EH (cell line): Measurements from ENCODE around the gene SCUBE1.
"Not testable (repeated sequence)": the region's sequence is repeated elsewhere in the genome, so short reads cannot be mapped to it uniquely, and the experiment has no call there.

Experiments used
- DNase-seq: peaks from one replicate; pipeline ENCODE4 v3.0.0-alpha.2; 2015; ENCODE audit warnings: low read depth

Gene SCUBE1

GRCh38 chr22:43356881-43357280 lies 13.7 kb upstream of the SCUBE1 start:
- no peak for DNase-seq

GRCh38 chr22:43355688-43356087 lies 12.5 kb upstream of the SCUBE1 start:
- not testable (repeated sequence) for DNase-seq

- DNase-seq, result no peak
Measured at GRCh38 chr22:43351966-43352345, 8.8 kb upstream of the SCUBE1 start.

DNA sequence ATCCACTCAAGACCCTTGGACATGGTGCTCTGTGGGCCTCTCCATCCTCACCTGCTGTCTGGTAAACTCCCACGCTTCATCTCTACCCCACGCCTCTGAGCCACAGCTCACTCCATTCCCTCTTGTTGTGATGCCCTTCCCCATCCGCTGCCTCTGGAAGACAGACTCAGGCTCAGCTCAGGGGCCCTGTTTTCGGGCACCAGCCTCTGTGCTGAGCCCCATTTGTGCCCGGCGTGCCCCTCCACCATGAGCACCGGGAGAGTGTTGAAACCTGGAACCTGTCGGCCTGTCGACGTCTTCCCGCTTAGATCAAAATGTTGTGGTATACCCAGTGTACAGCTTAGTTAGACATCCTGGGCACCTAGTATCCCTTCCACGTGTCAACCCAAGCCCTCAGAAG lies 6.5 kb upstream of the SCUBE1 start:
- DNase-seq, result no peak

GRCh38 chr22:43346521-43346929 lies 3.4 kb upstream of the SCUBE1 start:
- DNase-seq, result peak; percentile 41

DNA sequence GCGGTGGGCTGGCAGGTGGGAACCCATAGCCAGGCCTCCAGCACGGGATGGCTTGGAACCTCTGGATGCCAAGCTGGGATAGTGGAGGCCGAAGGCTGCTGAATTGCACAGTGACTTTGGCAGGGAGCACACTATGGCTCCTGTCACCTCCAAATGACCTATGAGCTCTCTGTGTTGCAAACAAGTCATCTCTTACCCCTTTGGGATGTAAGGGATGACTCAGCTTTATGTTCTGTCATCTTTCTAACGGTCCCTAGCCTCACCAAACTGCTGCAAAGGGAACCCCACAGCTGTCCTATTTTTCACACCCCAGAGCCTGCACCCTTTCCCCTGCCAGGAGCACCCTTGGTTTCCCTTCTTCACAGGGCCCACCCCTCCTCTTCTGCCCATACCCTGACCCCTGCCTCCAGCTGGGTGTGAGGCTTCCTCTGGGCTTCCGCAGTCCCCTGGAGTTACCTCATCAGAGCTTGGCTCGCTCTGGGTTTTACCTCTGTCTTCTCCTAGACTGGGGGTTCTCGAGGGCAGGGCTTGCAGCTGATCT lies 2.7 kb upstream of the SCUBE1 start:
- DNase-seq, result no peak

- no peak for DNase-seq
Measured at GRCh38 chr22:43345356-43345755, 2.2 kb upstream of the SCUBE1 start.

- no peak for DNase-seq
Measured at GRCh38 chr22:43344520-43344787, 1.3 kb upstream of the SCUBE1 start.

DNA sequence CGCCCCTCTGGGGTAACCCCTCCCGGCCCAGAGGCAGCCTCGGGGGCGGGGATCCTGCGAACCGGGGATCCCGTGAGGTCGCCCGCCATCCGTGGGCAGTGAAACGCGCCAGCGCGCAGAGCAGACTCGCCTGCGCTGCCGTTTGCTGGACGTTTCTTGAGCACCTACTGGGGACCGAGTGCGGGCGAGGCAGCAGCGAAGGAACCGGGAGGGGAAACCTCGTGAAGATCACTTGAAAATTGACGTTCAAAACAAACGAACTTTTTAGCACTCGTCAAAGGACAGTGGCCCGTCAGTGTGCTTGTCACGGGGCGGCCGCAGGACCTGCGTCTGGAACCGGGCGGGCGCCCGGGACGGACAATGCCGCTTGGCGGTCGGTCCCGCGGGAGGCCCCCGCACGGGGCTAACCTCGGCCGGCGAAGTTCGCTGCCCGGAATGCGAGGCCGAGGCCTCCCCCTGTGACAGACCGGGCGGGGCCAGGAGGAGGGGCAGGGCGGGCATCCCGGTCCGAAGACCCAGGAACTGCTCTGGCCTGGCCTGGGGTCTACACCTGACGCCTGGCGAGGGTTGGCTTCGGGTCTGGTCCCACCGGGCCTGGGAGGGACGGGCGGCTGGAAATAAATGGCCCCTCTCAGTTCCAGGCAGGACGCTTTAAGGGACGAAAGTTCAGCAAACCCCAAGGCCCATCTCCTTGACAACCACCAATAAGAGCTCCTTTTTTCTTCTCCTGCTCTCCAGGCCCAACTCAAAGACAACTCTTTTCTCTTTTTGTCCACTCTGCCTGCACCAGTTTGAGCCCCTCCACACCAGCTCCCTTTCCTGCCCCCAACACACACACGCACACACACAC lies 723 bp upstream of the SCUBE1 start:
- DNase-seq, result no peak

DNA sequence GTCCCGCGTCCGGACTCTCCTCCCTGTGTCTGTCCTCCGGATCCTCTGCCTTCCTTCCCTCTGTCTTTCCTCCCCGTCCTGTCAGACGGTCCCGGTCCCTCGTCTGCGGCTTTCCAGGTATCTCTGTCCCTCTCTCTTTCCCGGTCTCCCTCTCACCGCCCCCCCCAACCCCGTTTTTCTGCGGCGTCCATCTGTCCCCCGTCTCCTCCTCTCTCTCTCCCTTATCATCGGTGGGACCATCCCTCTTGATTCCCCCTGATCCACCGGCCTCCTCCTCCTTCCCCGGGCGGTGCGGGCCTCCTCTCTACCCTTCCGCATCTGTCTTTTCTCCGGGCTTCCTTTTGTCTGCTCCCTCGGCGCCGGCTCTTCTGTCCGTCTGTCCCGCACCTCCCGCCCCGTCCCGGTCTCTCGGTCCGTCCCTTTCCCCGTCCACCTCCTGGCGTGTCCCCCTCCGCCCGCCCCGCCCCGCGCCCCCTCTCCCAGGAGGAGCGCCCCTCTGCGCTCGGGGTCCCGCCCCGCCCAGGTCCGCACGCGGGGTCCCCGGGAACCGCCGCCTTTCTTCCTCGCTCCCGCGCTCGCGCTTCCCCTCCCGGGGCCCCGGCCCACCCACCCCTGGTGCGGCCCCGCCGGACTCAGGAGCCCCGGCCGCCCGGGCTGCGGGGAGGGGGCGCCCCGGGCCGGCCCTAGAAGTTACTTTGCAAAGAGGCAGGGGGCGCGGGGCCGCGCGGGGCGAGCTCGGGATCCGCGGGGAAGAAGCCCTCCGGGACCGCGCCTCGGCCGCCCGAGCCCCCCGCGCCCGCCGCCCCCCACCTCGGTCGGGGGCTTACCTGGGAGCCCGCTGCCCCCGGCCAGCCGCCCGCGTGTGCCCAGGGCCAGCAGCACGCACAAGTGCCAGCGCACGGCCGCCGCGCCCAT lies 568 bp downstream of the SCUBE1 start:
- no peak for DNase-seq

DNA sequence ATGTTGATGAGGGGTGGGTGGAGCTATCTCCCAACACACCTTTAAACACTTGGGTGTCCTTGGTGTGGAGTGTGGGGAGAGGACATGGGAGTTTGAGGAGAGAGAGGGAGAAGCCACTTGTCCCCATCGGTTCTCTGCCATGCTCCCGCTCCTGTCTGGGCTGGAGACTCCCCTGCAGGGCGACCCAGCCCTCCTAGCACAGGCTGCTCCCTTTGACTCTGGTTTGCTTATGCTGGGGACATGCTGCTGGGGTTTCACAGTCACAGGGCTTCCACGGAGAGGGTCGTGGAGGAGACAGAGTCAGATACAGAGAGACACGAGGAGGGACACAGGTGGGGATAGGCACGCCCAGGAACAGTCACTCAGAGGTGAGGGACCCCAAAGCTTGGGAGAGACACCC lies 1.6 kb downstream of the SCUBE1 start:
- no peak for DNase-seq

- DNase-seq, result no peak
Measured at GRCh38 chr22:43338766-43339345, 4.3 kb downstream of the SCUBE1 start.

DNA sequence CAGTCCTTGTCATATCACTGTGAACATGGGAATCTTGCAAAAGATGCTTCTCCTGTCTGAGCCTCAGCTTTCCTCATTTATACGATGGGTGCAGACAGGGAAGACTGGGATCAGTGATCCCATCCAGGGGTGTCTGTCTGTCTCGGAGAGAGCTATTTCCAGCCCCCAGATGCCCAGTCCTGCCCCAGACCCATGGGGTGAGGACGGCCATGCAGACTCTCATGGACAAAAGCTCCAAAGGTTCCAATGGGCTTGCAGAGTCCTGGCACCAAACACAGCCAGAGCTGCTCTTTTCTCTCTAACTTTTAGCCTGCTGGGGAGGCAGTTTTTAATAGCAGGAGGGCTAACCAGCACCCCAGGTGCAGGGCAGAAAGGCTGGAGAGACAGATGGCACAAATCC lies 5.2 kb downstream of the SCUBE1 start:
- DNase-seq, result no peak

GRCh38 chr22:43337385-43337784 lies 5.8 kb downstream of the SCUBE1 start:
- no peak for DNase-seq

DNA sequence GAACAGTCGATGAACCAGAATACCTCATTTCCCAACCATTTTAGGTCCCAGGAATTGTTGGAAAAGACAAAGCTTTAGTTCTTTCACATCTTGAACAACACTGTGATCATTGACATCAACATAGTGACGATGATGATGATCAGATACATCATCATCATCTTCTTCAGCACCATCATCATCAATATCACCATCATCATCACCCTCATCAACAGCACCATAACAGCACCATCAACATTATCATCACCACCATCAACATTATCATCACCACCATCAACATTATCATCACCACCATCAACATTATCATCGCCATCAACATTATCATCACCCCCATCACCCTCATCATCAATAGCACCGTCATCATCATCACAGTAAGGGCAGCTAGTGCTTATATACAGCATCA lies 8.8 kb downstream of the SCUBE1 start:
- DNase-seq, result no peak

DNA sequence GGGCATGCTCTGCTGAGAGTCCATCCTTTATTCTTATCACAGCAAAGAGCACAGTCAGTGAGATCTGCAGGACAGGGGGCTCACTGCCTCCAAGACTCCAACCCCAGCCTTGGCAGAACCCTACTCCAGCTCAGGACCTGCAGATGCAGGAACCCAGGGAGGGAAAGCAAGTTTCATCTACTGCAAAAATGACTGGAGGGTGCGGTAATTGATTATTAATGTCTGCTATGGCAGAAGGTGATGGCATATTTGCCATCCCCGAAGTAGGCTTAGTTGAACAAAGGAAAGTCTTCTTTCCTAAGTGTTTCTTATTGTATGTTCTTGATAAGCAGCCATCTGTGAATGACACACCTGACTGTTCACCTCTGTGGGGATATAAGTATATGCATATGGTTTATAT lies 9.2 kb downstream of the SCUBE1 start:
- DNase-seq, result no peak

- DNase-seq, result no peak
Measured at GRCh38 chr22:43333156-43333555, 10.0 kb downstream of the SCUBE1 start.

DNA sequence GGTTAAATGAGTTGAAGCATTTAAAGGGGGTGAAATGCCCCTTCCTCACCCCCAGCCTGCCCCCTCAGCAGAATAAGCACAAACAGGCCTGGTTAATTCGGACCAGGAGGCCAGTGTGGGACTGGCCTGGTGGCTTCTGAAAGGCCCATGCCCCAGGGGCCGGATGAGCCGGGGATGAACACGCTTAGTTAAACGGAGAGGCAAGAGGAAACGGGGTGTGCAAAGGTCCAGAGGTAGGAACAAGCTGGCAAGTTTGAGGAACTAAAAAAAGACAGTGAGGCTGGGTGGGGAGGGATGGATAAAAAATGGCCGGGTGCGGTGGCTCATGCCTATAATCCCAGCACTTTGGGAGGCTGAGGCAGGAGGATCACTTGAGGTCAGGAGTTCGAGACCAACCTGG lies 11.5 kb downstream of the SCUBE1 start:
- DNase-seq, result no peak

DNA sequence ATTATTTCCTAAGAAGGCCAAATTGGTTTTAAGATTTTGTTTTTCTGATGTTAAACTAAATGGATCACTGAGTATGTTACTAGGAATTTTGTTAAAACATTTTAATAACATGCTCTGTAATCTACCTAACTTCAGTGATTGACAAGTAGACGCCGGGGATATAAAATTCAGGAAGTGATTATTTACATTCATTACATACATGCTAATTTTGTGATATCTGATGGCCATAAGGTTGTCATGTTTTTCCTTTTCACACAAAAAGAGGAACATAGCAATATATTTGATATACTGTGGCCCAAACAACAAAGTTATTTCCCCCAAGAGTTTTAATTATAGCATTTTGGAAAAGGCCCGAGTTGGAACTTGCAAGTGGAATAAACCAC lies 12.1 kb downstream of the SCUBE1 start:
- DNase-seq, result no peak

- DNase-seq, result no peak
Measured at GRCh38 chr22:43330178-43331068, 12.7 kb downstream of the SCUBE1 start.

DNA sequence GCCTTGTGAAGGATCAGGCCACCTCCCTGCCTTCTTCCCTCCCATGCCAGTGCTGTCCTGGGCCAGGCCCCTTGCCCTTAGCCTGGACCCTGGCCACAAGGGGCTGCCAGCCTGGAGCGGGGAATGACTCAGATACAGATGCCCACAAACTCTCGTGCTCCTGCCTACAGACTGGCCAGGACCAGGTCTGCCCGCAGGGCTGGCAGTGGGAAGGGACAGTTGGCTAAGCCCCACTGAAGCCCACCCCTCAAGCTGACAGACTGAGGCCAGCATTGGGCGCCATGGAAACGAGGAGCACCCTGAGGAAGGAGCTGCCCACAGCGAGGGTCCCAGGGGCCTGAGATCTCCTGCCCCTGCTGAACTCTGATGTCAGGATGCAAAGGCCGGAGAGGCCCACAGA lies 14.1 kb downstream of the SCUBE1 start:
- no peak for DNase-seq

DNA sequence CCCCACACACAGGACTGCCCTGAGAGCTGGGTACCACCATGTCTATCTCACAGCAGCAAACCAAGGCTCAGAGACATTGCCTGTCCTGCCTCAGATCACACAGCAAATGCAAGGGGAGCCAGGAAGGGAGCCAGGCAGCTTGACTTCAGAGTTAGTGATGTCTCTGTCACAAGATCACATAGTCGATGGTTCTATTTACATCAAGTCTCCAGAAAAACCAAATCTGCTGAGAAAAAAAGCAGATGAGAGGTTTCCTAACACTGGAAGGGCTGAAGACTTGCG lies 16.1 kb downstream of the SCUBE1 start:
- no peak for DNase-seq
